Astrocyte of the cerebellum (primary cell): ENCODE results near the gene ZNF691.

ENCODE experiments used
- DNase-seq: peaks from one replicate; pipeline ENCODE4 v3.0.0-alpha.2; 2011; ENCODE audit warnings: low read depth
- H3K4me3 ChIP-seq: 2 replicates; pipeline ENCODE4 v1.5.1; 2011; ENCODE audit warnings: mild to moderate bottlenecking, low read depth, low read length, moderate library complexity
- in situ Hi-C: cut with HindIII; loops from 2 replicates; pipeline ENCODE4 v1.10.0; 2017; ENCODE audit warnings: low sequenced_read_pairs
- TF ChIP-seq, protein P1 (sequence below): IDR thresholded peaks from 2 replicates; pipeline ENCODE4 v1.5.1; 2012; ENCODE audit warnings: low read length, low read depth, moderate library complexity, mild to moderate bottlenecking; ENCODE audit errors: missing control alignments

The ZNF691 gene

DNA sequence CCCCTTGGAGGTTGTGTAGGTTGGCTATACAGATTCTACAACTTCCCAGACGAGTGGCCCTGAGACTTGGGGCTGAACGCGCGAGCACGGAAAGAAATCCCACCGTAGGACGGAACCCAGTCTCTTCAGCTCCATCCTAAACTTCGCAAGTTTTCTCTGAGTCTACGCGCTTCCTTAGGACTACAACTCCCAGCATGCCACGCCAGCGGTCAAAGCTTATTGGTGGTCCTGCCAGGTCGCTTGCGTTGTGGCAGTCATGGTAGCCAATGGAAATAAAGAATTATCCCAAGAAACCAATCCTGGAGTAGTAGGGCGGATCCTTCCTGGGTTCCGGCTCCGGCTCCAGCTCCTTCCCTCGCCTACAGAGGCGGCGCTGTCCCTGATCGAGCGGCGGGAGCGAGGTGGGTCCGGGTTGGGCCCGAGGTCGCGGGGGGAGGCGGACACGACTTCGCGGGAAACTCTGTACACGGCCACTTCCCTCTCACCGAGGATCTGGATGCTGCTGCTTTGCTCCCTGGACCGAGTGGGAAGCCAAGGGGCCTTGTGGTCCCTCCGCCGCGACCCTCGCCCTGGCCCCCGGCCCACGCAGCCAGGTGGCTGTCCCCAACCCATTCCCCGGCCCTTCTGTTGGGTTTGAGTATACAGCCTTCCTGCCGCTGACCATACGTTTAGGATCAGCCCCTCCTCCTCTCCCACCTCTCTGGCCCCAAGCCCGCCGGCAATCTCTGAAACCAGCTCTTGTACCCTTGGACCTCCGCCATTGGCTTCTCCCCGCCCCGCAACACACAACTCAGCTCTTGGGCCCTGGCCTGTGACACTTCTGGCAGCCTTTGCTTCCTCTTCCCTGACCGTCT lies at the start of gene ZNF691:
ZNF691 (plus strand) TSS at position 357 of the 854 bp plus-strand sequence. CDS start 3,046 bp downstream, outside the sequence.
- peak; percentile 95 for DNase-seq
- TF ChIP-seq, protein P1, sequence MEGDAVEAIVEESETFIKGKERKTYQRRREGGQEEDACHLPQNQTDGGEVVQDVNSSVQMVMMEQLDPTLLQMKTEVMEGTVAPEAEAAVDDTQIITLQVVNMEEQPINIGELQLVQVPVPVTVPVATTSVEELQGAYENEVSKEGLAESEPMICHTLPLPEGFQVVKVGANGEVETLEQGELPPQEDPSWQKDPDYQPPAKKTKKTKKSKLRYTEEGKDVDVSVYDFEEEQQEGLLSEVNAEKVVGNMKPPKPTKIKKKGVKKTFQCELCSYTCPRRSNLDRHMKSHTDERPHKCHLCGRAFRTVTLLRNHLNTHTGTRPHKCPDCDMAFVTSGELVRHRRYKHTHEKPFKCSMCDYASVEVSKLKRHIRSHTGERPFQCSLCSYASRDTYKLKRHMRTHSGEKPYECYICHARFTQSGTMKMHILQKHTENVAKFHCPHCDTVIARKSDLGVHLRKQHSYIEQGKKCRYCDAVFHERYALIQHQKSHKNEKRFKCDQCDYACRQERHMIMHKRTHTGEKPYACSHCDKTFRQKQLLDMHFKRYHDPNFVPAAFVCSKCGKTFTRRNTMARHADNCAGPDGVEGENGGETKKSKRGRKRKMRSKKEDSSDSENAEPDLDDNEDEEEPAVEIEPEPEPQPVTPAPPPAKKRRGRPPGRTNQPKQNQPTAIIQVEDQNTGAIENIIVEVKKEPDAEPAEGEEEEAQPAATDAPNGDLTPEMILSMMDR = peak; percentile 64
- in situ Hi-C loops = no loop called here
- peak within 1 kb of the TSS; percentile 70 for H3K4me3 ChIP-seq

GRCh38 chr1:42797414-42797813 lies 49.0 kb upstream of the ZNF691 start:
- H3K4me3 ChIP-seq = no peak overlapping the region
- TF ChIP-seq, protein P1 = no peak
- in situ Hi-C loops = no loop called here
- DNase-seq = no peak

- TF ChIP-seq, protein P1 = no peak
- no peak overlapping the region for H3K4me3 ChIP-seq
- DNase-seq = no peak
- in situ Hi-C loops = no loop called here
These were observed 48.4 kb upstream of the ZNF691 start for GRCh38 chr1:42797979-42798378.

DNA sequence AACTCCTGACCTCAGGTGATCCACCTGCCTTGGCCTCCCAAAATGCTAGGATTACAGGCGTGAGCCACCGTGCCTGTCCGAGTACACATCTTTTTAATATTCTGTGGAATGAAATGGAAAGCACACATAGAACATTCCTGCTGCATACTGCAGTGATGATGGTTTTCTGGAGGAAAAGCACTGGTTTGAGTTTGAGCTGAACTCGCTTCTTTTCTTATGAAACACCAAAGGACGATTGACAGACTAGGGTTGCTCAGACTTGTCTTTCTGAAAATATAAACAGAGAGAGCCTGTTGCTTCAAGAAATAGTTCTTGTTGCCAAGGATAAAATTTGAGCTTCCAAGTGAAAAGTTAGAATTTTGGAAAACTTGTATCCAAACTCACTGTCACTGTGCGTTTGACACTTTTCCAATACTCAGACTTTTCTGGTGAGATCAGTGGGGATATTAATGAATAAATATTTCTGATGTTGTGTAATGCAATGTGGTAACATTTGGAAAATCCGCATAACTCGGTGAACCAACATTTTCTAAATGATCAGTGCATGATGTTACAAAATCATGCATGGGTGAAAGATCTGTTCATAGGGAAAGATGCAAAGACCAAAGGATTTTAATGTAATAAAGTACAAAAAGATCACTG lies 44.5 kb upstream of the ZNF691 start:
- TF ChIP-seq, protein P1 = no peak
- in situ Hi-C loops = no loop called here
- H3K4me3 ChIP-seq = no peak overlapping the region
- no peak for DNase-seq

GRCh38 chr1:42806171-42806570 lies 40.2 kb upstream of the ZNF691 start:
- no peak for DNase-seq
- in situ Hi-C loops = no loop called here
- TF ChIP-seq, protein P1 = no peak
- H3K4me3 ChIP-seq = no peak overlapping the region

DNA sequence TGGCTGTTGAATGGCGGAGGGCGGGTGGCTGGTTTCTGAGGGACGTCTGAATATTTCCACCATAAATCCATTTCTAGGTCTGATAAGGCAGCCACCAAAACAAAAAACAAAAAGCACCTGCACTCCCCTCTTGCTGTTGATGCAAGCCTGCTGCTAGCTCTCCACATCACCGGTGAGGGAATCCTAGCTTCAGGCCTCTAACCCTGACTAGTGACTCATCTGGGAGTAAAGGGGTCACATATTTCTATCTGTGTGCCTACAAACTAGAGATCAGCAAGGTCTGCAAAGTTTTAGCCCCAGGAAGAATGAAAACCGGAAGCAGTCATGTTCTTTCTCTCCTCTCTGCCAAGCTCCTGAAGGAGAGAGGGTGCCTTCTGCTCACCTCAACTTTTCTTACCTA lies 39.8 kb upstream of the ZNF691 start:
- in situ Hi-C loops = no loop called here
- H3K4me3 ChIP-seq = no peak overlapping the region
- TF ChIP-seq, protein P1 = no peak
- no peak for DNase-seq
